ENCODE measurements around the gene SACS. TPM values are rescaled to one million over a fixed set of nuclear protein-coding genes. Genes with fewer than 3 reads are reported as not detected.

Gene SACS
- total and polyA plus RNA-seq, 2 of the 8 experiments (the other 6 are each of a cell fraction or from before 2014, with no cell fraction given) = 11.0 to 54.2 TPM

DNA sequence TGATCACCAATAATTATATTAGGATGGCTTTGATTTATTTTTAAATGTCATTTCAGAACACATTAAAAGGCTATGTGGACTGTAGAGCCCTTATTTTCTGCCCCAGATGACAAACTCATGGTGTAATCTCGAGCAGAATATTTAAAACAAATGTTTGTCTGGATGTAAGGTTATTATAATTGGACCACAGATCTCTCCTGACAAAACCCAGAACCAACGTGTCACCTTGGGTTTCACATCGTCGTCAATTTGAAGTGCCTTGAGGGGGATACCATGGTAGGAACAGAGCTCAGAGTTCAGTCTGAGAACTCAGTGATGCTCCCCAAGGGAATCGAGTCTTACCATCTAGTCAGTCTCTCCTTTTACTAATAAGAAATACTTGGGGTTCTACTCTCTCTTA is 2.8 kb downstream of the SACS start:
- ChIA-PET POLR2A (ENCODE audit: partially characterized antibody) (no interaction called here), CTCF (ENCODE audit: partially characterized antibody) (no interaction called here)
- H2BK5ac ChIP-seq (ENCODE audit: low read depth, low read length) = no peak overlapping the region
- no peaks in the 10 kb centered on the region for H4K20me1 ChIP-seq (replicated peaks in 1 of 2; ENCODE audit: control insufficient read depth in 1 of 2, insufficient read depth in 2 of 2, low read length in 2 of 2)
- H3K18ac ChIP-seq (ENCODE audit: extremely low read depth, low read length) = no peak overlapping the region
- H3K9ac ChIP-seq (replicated peaks in 1 of 4; ENCODE audit: extremely low read depth in 1 of 4, low read depth in 3 of 4, low read length in 3 of 4) = no peak overlapping the region
- H3K4me2 ChIP-seq (ENCODE audit: insufficient read depth in 1 of 2, low read depth in 2 of 2, low read length in 2 of 2) = peak overlapping the region in 1 of 2 experiments; percentile 64; a peak in 1 of 4 replicates
- H2BK12ac ChIP-seq (ENCODE audit: low read depth, low read length) = no peak overlapping the region
- H3K36me3 ChIP-seq (ENCODE audit: control insufficient read depth in 2 of 4, insufficient read depth in 4 of 4, low read length in 3 of 4) = peaks cover 0 to 9% (median 0%) of the 10 kb centered on the region in 4 experiments; a peak in 3 of 8 replicates
- peaks cover 0 to 4% (median 0%) of the 10 kb centered on the region in 4 experiments; a peak in 2 of 7 replicates for H3K27me3 ChIP-seq (replicated peaks in 1 of 4; ENCODE audit: control insufficient read depth in 3 of 4, extremely low read depth in 1 of 4, insufficient read depth in 3 of 4, low read length in 3 of 4)
- H3K14ac ChIP-seq (ENCODE audit: insufficient read length) = no peak overlapping the region
- H3K4me1 ChIP-seq (replicated peaks in 1 of 4; ENCODE audit: control insufficient read depth in 3 of 4, insufficient read depth in 4 of 4, low read length in 3 of 4) = peaks cover 2 to 18% (median 14%) of the 10 kb centered on the region in 4 experiments; a peak in 5 of 7 replicates
- no peaks in the 10 kb centered on the region for H3K9me3 ChIP-seq (ENCODE audit: insufficient read depth in 2 of 2, low read depth in 1 of 2, low read length in 1 of 2)
- H3K23ac ChIP-seq (ENCODE audit: insufficient read length) = no peak overlapping the region
- no peak overlapping the region for H3K4me3 ChIP-seq (ENCODE audit: extremely low read depth in 1 of 4, insufficient read depth in 2 of 4, low read depth in 3 of 4, low read length in 4 of 4)
- H2BK20ac ChIP-seq (ENCODE audit: low read length) = no peak overlapping the region
- WGBS, 2 experiments (ENCODE audit: extremely low coverage in 1 of 2, insufficient coverage in 1 of 2, insufficient read length in 1 of 2, insufficient replicate concordance in 2 of 2, low coverage in 1 of 2, low lambda C conversion rate in 2 of 2, missing lambda C conversion rate in 1 of 2) = 87% methylated on average over 5 of the region's 5 CpGs; no CpG with 5 or more reads in 1 of the 2 experiments
- H4K91ac ChIP-seq (replicated peaks; ENCODE audit: insufficient read length, low read length) = no peak overlapping the region
- peaks cover 5% of the 10 kb centered on the region; the same call in 1 of the 2 replicates for H3K23me2 ChIP-seq (ENCODE audit: low read depth, low read length)
- H3K56ac ChIP-seq (replicated peaks; ENCODE audit: insufficient read length, low read depth, low read length) = no peak overlapping the region
- no peak overlapping the region for H3K27ac ChIP-seq (ENCODE audit: low read depth, low read length)
- peaks cover 0 to 51% of the 10 kb centered on the region in 2 experiments; a peak in 3 of 4 replicates for H3K79me2 ChIP-seq (ENCODE audit: control insufficient read depth in 1 of 2, insufficient read depth in 2 of 2, low read length in 2 of 2)
- no peak overlapping the region for H2BK120ac ChIP-seq (replicated peaks; ENCODE audit: low read depth, low read length)
- DNase-seq (ENCODE audit: low read depth in 1 of 2, low spot score in 2 of 2) (no peak), FAIRE-seq (no peak)
- peak overlapping the region; percentile 84; the same call in 1 of the 2 replicates for H2AK5ac ChIP-seq (ENCODE audit: low read depth, low read length)
- no peak overlapping the region for H4K8ac ChIP-seq (ENCODE audit: extremely low read depth, insufficient read depth, low read length)
- H3K79me1 ChIP-seq (ENCODE audit: low read depth, low read length) = no peaks in the 10 kb centered on the region
- H2AFZ ChIP-seq (ENCODE audit: low read length) = no peak overlapping the region
- no peak overlapping the region for H4K5ac ChIP-seq (ENCODE audit: insufficient read length, low read depth, low read length)
- H2BK15ac ChIP-seq (ENCODE audit: low read length) = no peak overlapping the region; the same call in 1 of the 2 replicates
- no peak overlapping the region for H3K4ac ChIP-seq (replicated peaks; ENCODE audit: insufficient read length, low read depth, low read length)
- TF ChIP-seq GTF2F1 (IDR thresholded peaks at IDR 0.05; ENCODE audit: borderline replicate concordance, low read depth, low read length) (no peak), HDAC2 (IDR thresholded peaks at IDR 0.05; ENCODE audit: borderline replicate concordance in 1 of 2, low read depth in 2 of 2, low read length in 2 of 2) (no peak), KDM4A (IDR thresholded peaks at IDR 0.05; ENCODE audit: low read depth, low read length, severe bottlenecking) (no peak), SIRT6 (IDR thresholded peaks at IDR 0.05; ENCODE audit: low read length) (no peak), MAFK (IDR thresholded peaks at IDR 0.05; ENCODE audit: low read depth, low read length) (no peak), BACH1 (IDR thresholded peaks at IDR 0.05; ENCODE audit: low read length) (no peak), POLR2AphosphoS5 (IDR thresholded peaks at IDR 0.05; ENCODE audit: low read depth, low read length) (no peak), JUN (IDR thresholded peaks at IDR 0.05; ENCODE audit: low read depth, low read length) (no peak), PHF8 (conservative IDR thresholded peaks at IDR 0.05; ENCODE audit: low read depth, low read length) (no peak)
- TF ChIP-seq, protein P1, sequence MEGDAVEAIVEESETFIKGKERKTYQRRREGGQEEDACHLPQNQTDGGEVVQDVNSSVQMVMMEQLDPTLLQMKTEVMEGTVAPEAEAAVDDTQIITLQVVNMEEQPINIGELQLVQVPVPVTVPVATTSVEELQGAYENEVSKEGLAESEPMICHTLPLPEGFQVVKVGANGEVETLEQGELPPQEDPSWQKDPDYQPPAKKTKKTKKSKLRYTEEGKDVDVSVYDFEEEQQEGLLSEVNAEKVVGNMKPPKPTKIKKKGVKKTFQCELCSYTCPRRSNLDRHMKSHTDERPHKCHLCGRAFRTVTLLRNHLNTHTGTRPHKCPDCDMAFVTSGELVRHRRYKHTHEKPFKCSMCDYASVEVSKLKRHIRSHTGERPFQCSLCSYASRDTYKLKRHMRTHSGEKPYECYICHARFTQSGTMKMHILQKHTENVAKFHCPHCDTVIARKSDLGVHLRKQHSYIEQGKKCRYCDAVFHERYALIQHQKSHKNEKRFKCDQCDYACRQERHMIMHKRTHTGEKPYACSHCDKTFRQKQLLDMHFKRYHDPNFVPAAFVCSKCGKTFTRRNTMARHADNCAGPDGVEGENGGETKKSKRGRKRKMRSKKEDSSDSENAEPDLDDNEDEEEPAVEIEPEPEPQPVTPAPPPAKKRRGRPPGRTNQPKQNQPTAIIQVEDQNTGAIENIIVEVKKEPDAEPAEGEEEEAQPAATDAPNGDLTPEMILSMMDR (IDR thresholded peaks at IDR 0.05; ENCODE audit: control extremely low read depth in 1 of 3, insufficient read depth in 1 of 3, low read depth in 1 of 3, low read length in 3 of 3) = no peak

Measured in H1 (cell line).